Liver (tissue), 3 donors: ENCODE data around the gene CCDC92B.

Experiments used
- CTCF ChIP-seq: fragments of 150-350 bp; IDR thresholded peaks from 2 replicates; pipeline ENCODE4 v1.5.1; 2017; ENCODE audit warnings: improper control_type of control experiment, low read depth, low read length; ENCODE audit not compliant: missing input control
- SP1 ChIP-seq: IDR thresholded peaks from 2 replicates; pipeline ENCODE4 v1.6.1; 2018; ENCODE audit warnings: antibody characterized with exemption, mild to moderate bottlenecking
- TAF1 ChIP-seq: conservative IDR thresholded peaks from 2 replicates; pipeline ENCODE4 v1.6.1; 2016; ENCODE audit warnings: antibody characterized with exemption, mild to moderate bottlenecking
- YY1 ChIP-seq: IDR thresholded peaks from 2 replicates; pipeline ENCODE4 v1.6.1; 2016; ENCODE audit warnings: antibody characterized with exemption, mild to moderate bottlenecking
- TF ChIP-seq, protein P1 (sequence below): IDR thresholded peaks from 2 replicates; pipeline ENCODE4 v1.6.1; 2016; ENCODE audit warnings: antibody characterized with exemption, mild to moderate bottlenecking
- donor health status: healthy.
- donor health status: healthy.

- no peak for TF ChIP-seq TAF1
- TF ChIP-seq SP1, result no peak
- no peak for TF ChIP-seq CTCF
- TF ChIP-seq, protein P1, sequence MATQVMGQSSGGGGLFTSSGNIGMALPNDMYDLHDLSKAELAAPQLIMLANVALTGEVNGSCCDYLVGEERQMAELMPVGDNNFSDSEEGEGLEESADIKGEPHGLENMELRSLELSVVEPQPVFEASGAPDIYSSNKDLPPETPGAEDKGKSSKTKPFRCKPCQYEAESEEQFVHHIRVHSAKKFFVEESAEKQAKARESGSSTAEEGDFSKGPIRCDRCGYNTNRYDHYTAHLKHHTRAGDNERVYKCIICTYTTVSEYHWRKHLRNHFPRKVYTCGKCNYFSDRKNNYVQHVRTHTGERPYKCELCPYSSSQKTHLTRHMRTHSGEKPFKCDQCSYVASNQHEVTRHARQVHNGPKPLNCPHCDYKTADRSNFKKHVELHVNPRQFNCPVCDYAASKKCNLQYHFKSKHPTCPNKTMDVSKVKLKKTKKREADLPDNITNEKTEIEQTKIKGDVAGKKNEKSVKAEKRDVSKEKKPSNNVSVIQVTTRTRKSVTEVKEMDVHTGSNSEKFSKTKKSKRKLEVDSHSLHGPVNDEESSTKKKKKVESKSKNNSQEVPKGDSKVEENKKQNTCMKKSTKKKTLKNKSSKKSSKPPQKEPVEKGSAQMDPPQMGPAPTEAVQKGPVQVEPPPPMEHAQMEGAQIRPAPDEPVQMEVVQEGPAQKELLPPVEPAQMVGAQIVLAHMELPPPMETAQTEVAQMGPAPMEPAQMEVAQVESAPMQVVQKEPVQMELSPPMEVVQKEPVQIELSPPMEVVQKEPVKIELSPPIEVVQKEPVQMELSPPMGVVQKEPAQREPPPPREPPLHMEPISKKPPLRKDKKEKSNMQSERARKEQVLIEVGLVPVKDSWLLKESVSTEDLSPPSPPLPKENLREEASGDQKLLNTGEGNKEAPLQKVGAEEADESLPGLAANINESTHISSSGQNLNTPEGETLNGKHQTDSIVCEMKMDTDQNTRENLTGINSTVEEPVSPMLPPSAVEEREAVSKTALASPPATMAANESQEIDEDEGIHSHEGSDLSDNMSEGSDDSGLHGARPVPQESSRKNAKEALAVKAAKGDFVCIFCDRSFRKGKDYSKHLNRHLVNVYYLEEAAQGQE, result no peak
- no peak for TF ChIP-seq YY1
These were observed 32.6 kb upstream of the CCDC92B start for GRCh38 chr17:2782055-2782454.
